WTC11 (cell line): ENCODE data around the gene PEX19. TPM values are rescaled to one million over a fixed set of nuclear protein-coding genes. Genes with fewer than 3 reads are reported as not detected.

Source experiments
- ATAC-seq: fragments of 200-7000 bp; cut with Tn5 transposase; 2 replicates; pipeline ENCODE4 v1.10.0; 2021; ENCODE audit warnings: mild to moderate bottlenecking, moderate library complexity
- CTCF ChIA-PET: fragments of 300-600 bp; sonication (Branson Sonifier 250); formaldehyde crosslinking; loops from one replicate; lab custom pipeline; 2021; ENCODE audit warnings: antibody characterized with exemption; lab: Charles Lee
- POLR2A ChIA-PET: fragments of 350-600 bp; sonication (Branson Sonifier 250); formaldehyde crosslinking; loops from one replicate; lab custom pipeline; 2021; ENCODE audit warnings: antibody characterized with exemption; lab: Charles Lee
- DNase-seq: peaks from one replicate; pipeline ENCODE4 v3.0.0; 2021; ENCODE audit warnings: low spot score
- H3K27ac Mint-ChIP-seq: 2 replicates; pipeline ENCODE4 v1.8.0; 2021; ENCODE audit warnings: mixed read lengths
- H3K27me3 Mint-ChIP-seq: 2 replicates; pipeline ENCODE4 v1.8.0; 2021; ENCODE audit warnings: low read depth, mild to moderate bottlenecking, moderate library complexity, mixed read lengths
- H3K36me3 Mint-ChIP-seq: 2 replicates; pipeline ENCODE4 v1.8.0; 2021; ENCODE audit warnings: mixed read lengths
- H3K4me1 Mint-ChIP-seq: 2 replicates; pipeline ENCODE4 v1.8.0; 2022; ENCODE audit warnings: mixed read lengths
- H3K4me3 Mint-ChIP-seq: 2 replicates; pipeline ENCODE4 v1.8.0; 2021; ENCODE audit warnings: mild to moderate bottlenecking, moderate library complexity, mixed read lengths
- H3K9me3 Mint-ChIP-seq: 2 replicates; pipeline ENCODE4 v1.8.0; 2021; ENCODE audit warnings: mixed read lengths
- ESRRA ChIP-seq: sonication (generic); formaldehyde crosslinking; IDR thresholded peaks from 2 replicates; pipeline ENCODE4 v1.8.1; 2022; ENCODE audit warnings: mild to moderate bottlenecking, missing genetic modification reagents, borderline replicate concordance
- FOXK1 ChIP-seq: sonication (generic); formaldehyde crosslinking; IDR thresholded peaks from 2 replicates; pipeline ENCODE4 v1.8.0; 2022; ENCODE audit warnings: mild to moderate bottlenecking, moderate library complexity, missing genetic modification reagents
- GABPB1 ChIP-seq: sonication (generic); formaldehyde crosslinking; IDR thresholded peaks from 2 replicates; pipeline ENCODE4 v1.8.1; 2023; ENCODE audit warnings: mild to moderate bottlenecking, missing genetic modification reagents
- GRHL2 ChIP-seq: fragments of 250-450 bp; sonication (Bioruptor Pico); IDR thresholded peaks from 2 replicates; pipeline ENCODE4 v1.8.0; 2022; ENCODE audit warnings: mild to moderate bottlenecking, moderate library complexity; ENCODE audit not compliant: insufficient replicate concordance, severe bottlenecking
- NFATC4 ChIP-seq: fragments of 250-450 bp; sonication (Bioruptor Pico); IDR thresholded peaks from 2 replicates; pipeline ENCODE4 v1.9.0; 2021; ENCODE audit warnings: mild to moderate bottlenecking
- NR3C1 ChIP-seq: sonication (generic); formaldehyde crosslinking; conservative IDR thresholded peaks from 2 replicates; pipeline ENCODE4 v1.8.1; 2023; ENCODE audit warnings: low read depth, mild to moderate bottlenecking, missing genetic modification reagents
- SOX15 ChIP-seq: fragments of 250-450 bp; sonication (Bioruptor Pico); IDR thresholded peaks from 2 replicates; pipeline ENCODE4 v1.9.0; 2021; ENCODE audit warnings: mild to moderate bottlenecking
- total RNA-seq: library from RNA; stranded (reverse); gene quantifications from 3 replicates; pipeline ENCODE4 v1.2.3, GENCODE V29; 2021
- TF ChIP-seq, protein P1 (sequence below): sonication (generic); formaldehyde crosslinking; IDR thresholded peaks from 2 replicates; pipeline ENCODE4 v1.8.1; 2023; ENCODE audit warnings: mild to moderate bottlenecking, missing genetic modification reagents, moderate library complexity
- TF ChIP-seq, protein P2 (sequence below): sonication (generic); formaldehyde crosslinking; IDR thresholded peaks from 2 replicates; pipeline ENCODE4 v1.8.0; 2022; ENCODE audit warnings: mild to moderate bottlenecking, missing genetic modification reagents
- TF ChIP-seq, protein P3 (sequence below): sonication (generic); formaldehyde crosslinking; conservative IDR thresholded peaks from 2 replicates; pipeline ENCODE4 v1.8.1; 2022; ENCODE audit warnings: mild to moderate bottlenecking, missing genetic modification reagents
- TF ChIP-seq, protein P4 (sequence below): fragments of 250-450 bp; sonication (Bioruptor Pico); conservative IDR thresholded peaks from 2 replicates; pipeline ENCODE4 v1.9.0; 2021; ENCODE audit warnings: mild to moderate bottlenecking
- TF ChIP-seq, protein P5 (sequence below): sonication (generic); formaldehyde crosslinking; conservative IDR thresholded peaks from 2 replicates; pipeline ENCODE4 v1.8.1; 2023; ENCODE audit warnings: mild to moderate bottlenecking, low read depth, missing genetic modification reagents, moderate library complexity
- TF ChIP-seq, protein P6 (sequence below): sonication (generic); formaldehyde crosslinking; IDR thresholded peaks from 2 replicates; pipeline ENCODE4 v1.8.1; 2022; ENCODE audit warnings: mild to moderate bottlenecking, missing genetic modification reagents, moderate library complexity, borderline replicate concordance
- TF ChIP-seq, protein P7 (sequence below): sonication (generic); formaldehyde crosslinking; IDR thresholded peaks from 2 replicates; pipeline ENCODE4 v1.8.0; 2022; ENCODE audit warnings: missing genetic modification reagents

The PEX19 gene
- total RNA-seq, 1 experiment from 2014 or later = 85.2 TPM

DNA sequence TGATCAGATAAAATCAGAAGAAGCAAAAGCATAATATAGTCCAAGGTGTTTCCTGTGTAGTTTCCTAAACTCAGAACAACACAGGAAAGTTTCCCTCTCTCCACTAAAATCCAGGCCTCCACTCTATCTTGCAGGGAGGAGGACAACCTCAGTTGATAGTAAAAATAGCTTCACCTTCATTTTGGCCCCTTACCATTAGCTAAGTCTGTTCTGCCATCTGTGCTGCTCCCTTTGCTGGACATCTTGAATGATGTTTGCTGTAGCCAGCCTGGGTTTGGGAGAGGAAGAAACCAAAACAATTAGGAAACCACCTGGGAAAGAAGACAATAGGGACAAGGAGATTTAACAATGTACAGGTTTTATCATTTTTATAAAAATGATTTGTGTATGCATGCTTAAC, 41.2 kb downstream of the PEX19 start (continued):
- TF ChIP-seq, protein P1, sequence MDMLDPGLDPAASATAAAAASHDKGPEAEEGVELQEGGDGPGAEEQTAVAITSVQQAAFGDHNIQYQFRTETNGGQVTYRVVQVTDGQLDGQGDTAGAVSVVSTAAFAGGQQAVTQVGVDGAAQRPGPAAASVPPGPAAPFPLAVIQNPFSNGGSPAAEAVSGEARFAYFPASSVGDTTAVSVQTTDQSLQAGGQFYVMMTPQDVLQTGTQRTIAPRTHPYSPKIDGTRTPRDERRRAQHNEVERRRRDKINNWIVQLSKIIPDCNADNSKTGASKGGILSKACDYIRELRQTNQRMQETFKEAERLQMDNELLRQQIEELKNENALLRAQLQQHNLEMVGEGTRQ (CRISPR knock-in tag) = no peak
- TF ChIP-seq NR3C1 (CRISPR knock-in tag) (no peak), ESRRA (CRISPR knock-in tag) (no peak), SOX15 (CRISPR knock-in tag) (no peak), NFATC4 (CRISPR knock-in tag) (no peak), GABPB1 (CRISPR knock-in tag) (no peak), FOXK1 (CRISPR knock-in tag) (no peak)
- TF ChIP-seq, protein P2, sequence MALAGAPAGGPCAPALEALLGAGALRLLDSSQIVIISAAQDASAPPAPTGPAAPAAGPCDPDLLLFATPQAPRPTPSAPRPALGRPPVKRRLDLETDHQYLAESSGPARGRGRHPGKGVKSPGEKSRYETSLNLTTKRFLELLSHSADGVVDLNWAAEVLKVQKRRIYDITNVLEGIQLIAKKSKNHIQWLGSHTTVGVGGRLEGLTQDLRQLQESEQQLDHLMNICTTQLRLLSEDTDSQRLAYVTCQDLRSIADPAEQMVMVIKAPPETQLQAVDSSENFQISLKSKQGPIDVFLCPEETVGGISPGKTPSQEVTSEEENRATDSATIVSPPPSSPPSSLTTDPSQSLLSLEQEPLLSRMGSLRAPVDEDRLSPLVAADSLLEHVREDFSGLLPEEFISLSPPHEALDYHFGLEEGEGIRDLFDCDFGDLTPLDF = no peak
- TF ChIP-seq, protein P3, sequence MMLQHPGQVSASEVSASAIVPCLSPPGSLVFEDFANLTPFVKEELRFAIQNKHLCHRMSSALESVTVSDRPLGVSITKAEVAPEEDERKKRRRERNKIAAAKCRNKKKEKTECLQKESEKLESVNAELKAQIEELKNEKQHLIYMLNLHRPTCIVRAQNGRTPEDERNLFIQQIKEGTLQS = no peak

DNA sequence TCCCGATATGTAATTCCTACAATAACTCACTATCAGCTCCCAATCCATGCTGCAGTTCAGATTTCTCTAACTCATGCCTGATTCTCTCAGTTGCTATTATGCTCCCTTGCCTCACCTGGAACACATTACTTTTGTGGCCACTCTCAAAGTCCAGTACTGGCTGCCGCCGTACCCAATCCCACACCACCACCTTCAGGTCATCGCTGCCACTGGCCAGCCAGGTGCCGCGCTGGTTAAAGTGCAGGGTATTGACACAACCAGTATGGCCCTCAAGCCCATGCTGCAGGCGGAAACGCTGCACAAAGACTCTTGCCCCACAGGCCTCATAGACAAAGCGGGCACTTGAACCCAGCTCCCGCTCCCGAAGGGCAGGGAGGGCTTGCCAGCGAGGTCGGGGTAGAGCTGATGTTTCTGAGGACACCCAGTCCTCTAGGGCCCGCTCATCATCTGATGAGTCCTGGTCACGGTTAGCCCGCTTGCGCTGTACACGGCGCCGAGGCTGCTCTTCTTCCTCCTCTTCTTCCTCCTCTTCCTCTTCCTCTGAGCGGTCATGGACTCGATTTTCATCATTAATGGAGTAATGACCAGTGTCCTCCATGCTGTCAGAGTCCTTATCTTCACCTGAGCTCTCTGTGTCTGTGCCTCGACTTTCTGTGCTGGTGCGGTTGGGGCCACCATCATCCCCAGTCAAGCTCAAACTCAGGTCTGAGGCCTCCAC, 45.2 kb downstream of the PEX19 start:
- no peak overlapping the region; the same call in 1 of the 2 replicates for H3K27ac Mint-ChIP-seq
- no peak for ATAC-seq

More for the DNA sequence above, 45.2 kb downstream of the PEX19 start:
- ChIA-PET POLR2A (interaction anchor here (0.8 kb wide), 1 partner anchor 33 kb away, joined by 3 read pairs; no protein-coding TSS in a partner anchor), CTCF (interaction anchor here (0.9 to 5.4 kb wide), 6 partner anchors 12 to 154 kb away, joined by 3 to 46 read pairs (median 6); no protein-coding TSS in a partner anchor)
- peaks cover 64% of the 10 kb centered on the region for H3K36me3 Mint-ChIP-seq
- H3K27me3 Mint-ChIP-seq = no peaks in the 10 kb centered on the region
- TF ChIP-seq, protein P4, sequence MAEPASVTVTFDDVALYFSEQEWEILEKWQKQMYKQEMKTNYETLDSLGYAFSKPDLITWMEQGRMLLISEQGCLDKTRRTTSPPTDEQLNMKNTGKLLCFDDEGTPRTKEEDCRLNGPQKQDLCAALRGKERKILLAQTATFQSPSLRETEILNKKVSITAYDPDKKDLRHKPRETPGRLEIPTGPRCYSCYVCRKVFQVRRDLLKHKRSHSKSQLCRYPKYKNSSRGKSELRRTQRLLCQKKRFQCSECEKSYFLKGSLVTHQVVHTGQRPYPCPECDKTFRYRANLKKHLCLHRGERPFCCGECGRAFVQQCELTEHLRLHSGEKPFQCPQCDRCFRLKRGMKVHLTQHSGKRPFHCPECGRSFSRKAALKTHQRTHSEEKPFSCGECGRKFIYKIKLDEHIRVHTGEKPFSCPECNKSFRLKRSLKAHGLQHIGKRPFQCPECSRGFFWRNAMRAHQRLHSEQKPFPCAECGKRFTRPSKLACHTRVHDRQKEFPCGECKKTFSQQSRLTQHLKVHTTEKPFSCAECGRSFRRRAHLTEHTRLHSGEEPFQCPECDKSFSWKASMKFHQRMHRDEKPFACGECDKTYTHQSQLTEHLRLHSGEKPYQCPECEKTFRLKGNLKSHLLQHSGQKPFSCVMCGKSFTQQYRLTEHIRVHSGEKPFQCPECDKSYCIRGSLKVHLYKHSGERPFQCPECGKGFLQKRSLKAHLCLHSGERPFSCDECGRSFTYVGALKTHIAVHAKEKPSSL (CRISPR knock-in tag) = no peak
- TF ChIP-seq, protein P5, sequence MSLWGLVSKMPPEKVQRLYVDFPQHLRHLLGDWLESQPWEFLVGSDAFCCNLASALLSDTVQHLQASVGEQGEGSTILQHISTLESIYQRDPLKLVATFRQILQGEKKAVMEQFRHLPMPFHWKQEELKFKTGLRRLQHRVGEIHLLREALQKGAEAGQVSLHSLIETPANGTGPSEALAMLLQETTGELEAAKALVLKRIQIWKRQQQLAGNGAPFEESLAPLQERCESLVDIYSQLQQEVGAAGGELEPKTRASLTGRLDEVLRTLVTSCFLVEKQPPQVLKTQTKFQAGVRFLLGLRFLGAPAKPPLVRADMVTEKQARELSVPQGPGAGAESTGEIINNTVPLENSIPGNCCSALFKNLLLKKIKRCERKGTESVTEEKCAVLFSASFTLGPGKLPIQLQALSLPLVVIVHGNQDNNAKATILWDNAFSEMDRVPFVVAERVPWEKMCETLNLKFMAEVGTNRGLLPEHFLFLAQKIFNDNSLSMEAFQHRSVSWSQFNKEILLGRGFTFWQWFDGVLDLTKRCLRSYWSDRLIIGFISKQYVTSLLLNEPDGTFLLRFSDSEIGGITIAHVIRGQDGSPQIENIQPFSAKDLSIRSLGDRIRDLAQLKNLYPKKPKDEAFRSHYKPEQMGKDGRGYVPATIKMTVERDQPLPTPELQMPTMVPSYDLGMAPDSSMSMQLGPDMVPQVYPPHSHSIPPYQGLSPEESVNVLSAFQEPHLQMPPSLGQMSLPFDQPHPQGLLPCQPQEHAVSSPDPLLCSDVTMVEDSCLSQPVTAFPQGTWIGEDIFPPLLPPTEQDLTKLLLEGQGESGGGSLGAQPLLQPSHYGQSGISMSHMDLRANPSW (CRISPR knock-in tag) = no peak
- TF ChIP-seq GRHL2 = no peak
- TF ChIP-seq, protein P6, sequence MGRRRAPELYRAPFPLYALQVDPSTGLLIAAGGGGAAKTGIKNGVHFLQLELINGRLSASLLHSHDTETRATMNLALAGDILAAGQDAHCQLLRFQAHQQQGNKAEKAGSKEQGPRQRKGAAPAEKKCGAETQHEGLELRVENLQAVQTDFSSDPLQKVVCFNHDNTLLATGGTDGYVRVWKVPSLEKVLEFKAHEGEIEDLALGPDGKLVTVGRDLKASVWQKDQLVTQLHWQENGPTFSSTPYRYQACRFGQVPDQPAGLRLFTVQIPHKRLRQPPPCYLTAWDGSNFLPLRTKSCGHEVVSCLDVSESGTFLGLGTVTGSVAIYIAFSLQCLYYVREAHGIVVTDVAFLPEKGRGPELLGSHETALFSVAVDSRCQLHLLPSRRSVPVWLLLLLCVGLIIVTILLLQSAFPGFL (CRISPR knock-in tag) = no peak
- TF ChIP-seq, protein P7, sequence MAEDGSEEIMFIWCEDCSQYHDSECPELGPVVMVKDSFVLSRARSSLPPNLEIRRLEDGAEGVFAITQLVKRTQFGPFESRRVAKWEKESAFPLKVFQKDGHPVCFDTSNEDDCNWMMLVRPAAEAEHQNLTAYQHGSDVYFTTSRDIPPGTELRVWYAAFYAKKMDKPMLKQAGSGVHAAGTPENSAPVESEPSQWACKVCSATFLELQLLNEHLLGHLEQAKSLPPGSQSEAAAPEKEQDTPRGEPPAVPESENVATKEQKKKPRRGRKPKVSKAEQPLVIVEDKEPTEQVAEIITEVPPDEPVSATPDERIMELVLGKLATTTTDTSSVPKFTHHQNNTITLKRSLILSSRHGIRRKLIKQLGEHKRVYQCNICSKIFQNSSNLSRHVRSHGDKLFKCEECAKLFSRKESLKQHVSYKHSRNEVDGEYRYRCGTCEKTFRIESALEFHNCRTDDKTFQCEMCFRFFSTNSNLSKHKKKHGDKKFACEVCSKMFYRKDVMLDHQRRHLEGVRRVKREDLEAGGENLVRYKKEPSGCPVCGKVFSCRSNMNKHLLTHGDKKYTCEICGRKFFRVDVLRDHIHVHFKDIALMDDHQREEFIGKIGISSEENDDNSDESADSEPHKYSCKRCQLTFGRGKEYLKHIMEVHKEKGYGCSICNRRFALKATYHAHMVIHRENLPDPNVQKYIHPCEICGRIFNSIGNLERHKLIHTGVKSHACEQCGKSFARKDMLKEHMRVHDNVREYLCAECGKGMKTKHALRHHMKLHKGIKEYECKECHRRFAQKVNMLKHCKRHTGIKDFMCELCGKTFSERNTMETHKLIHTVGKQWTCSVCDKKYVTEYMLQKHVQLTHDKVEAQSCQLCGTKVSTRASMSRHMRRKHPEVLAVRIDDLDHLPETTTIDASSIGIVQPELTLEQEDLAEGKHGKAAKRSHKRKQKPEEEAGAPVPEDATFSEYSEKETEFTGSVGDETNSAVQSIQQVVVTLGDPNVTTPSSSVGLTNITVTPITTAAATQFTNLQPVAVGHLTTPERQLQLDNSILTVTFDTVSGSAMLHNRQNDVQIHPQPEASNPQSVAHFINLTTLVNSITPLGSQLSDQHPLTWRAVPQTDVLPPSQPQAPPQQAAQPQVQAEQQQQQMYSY (CRISPR knock-in tag) = no peak
- no peaks in the 10 kb centered on the region for H3K4me1 Mint-ChIP-seq
- no peak overlapping the region for H3K4me3 Mint-ChIP-seq
- no peaks in the 10 kb centered on the region for H3K9me3 Mint-ChIP-seq
- DNase-seq = no peak
